GM23248 (cell line): ENCODE measurements around the gene ADAT3.

Source experiments
- EZH2 ChIP-seq: fragments of 200-600 bp; sonication (generic); IDR thresholded peaks from 2 replicates; pipeline ENCODE4 v1.6.1; 2018; ENCODE audit warnings: antibody characterized with exemption, mild to moderate bottlenecking; ENCODE audit not compliant: insufficient read depth, poor library complexity, severe bottlenecking
- EZH2phosphoT487 ChIP-seq: fragments of 200-600 bp; sonication (generic); IDR thresholded peaks from 2 replicates; pipeline ENCODE4 v1.6.1; 2018; ENCODE audit warnings: antibody characterized with exemption, moderate library complexity, mild to moderate bottlenecking, low read depth; ENCODE audit not compliant: insufficient read depth

DNA sequence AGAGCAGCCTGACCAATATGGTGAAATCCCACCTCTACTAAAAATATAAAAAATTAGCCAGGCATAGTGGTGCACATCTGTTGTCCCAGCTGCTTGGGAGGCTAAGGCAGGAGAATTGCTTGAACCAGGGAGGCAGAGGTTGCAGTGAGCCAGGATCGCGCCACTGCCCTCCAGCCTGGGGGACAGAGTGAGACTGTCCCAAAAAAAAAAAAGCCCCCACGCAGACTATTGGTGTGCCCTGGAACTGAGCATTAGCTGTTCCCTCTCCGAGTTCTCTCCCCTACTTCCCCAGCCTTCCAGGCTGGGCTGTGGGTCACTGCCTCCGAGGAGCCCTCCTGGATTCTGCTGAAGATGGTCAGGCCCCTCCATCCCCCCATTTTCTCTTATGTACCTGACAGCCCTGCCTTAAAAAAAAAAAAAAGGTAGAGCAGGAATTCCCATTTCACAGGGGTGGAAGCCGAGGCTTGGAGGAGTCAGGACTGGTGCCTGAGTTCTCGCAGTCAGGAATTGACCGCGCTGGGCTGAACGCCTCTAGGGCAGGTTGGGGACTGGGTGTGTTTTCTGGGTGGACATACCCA lies 1.9 kb downstream of the ADAT3 start:
- TF ChIP-seq EZH2: no peak
- TF ChIP-seq EZH2phosphoT487: no peak
